Mammary epithelial cell (primary cell): ENCODE results near the gene CORO2B.

ENCODE experiments used
- EZH2 ChIP-seq: IDR thresholded peaks from 2 replicates; pipeline ENCODE4 v1.6.1; 2012; ENCODE audit warnings: low read length, inconsistent platforms, borderline replicate concordance
- TF ChIP-seq, protein P1 (sequence below), 2 donors: IDR thresholded peaks in 1 of 2; conservative IDR thresholded peaks in 1 of 2; 2 replicates each; pipeline ENCODE4 v1.5.1; 2011 to 2012; ENCODE audit warnings: inconsistent platforms in 2 of 2, low read length in 2 of 2, mild to moderate bottlenecking in 2 of 2, control low read depth in 1 of 2, low read depth in 1 of 2; ENCODE audit not compliant: insufficient read depth in 1 of 2; ENCODE audit errors: extremely low read depth in 1 of 2

DNA sequence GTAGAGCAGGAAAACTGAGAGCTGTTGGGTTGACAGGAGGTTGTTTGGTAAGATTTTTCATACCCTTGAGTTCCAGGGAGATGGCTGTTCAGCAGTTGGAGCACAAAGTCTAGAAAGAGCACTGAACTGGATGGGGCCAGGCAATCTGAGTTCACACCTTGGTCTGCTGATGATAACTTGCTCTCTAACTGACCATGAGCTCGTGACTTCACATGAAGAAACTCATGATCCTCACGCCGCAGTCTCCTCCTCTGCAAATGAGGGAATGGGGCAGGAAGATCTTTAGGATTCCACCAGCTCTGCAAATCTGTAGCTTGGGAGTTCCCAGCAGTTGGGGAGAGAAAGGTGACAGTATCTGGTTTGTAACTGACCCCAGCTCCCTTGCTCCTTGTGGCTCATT is 33.7 kb downstream of the CORO2B start:
- TF ChIP-seq, protein P1, sequence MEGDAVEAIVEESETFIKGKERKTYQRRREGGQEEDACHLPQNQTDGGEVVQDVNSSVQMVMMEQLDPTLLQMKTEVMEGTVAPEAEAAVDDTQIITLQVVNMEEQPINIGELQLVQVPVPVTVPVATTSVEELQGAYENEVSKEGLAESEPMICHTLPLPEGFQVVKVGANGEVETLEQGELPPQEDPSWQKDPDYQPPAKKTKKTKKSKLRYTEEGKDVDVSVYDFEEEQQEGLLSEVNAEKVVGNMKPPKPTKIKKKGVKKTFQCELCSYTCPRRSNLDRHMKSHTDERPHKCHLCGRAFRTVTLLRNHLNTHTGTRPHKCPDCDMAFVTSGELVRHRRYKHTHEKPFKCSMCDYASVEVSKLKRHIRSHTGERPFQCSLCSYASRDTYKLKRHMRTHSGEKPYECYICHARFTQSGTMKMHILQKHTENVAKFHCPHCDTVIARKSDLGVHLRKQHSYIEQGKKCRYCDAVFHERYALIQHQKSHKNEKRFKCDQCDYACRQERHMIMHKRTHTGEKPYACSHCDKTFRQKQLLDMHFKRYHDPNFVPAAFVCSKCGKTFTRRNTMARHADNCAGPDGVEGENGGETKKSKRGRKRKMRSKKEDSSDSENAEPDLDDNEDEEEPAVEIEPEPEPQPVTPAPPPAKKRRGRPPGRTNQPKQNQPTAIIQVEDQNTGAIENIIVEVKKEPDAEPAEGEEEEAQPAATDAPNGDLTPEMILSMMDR (conservative IDR thresholded peaks at IDR 0.05 in 1 of 2, IDR thresholded peaks at IDR 0.05 in 1 of 2; ENCODE audit: extremely low read depth in 1 of 2, insufficient read depth in 1 of 2, low read depth in 1 of 2, low read length in 2 of 2), result no peak
- TF ChIP-seq EZH2, result no peak
